Brain microvascular endothelial cell (primary cell): ENCODE measurements around the gene ZNF277.

Experiments used
- DNase-seq: peaks from one replicate; pipeline ENCODE4 v3.0.0-alpha.2; 2020
- H3K27ac ChIP-seq: fragments of 250-450 bp; sonication (Bioruptor Pico); 2 replicates; pipeline ENCODE4 v1.5.1; 2020; ENCODE audit warnings: mild to moderate bottlenecking, moderate library complexity
- H3K27me3 ChIP-seq: fragments of 250-450 bp; sonication (Bioruptor Pico); replicated peaks from 2 replicates; pipeline ENCODE4 v1.5.1; 2020; ENCODE audit warnings: mild to moderate bottlenecking
- H3K36me3 ChIP-seq: fragments of 250-450 bp; sonication (Bioruptor Pico); replicated peaks from 2 replicates; pipeline ENCODE4 v1.5.1; 2020; ENCODE audit warnings: mild to moderate bottlenecking
- H3K4me3 ChIP-seq: 2 replicates; pipeline ENCODE4 v1.5.1; 2011; ENCODE audit warnings: low read depth, mild to moderate bottlenecking, control low read depth, low read length, moderate library complexity
- in situ Hi-C: cut with HindIII; loops from 2 replicates; pipeline ENCODE4 v1.10.0; 2017; ENCODE audit warnings: low sequenced_read_pairs, low pct_ligation_motif_present
- TF ChIP-seq, protein P1 (sequence below): IDR thresholded peaks from 2 replicates; pipeline ENCODE4 v1.5.1; 2011; ENCODE audit warnings: low read depth, mild to moderate bottlenecking, moderate library complexity, low read length, control low read depth, inconsistent platforms; ENCODE audit errors: missing control alignments

Gene ZNF277

DNA sequence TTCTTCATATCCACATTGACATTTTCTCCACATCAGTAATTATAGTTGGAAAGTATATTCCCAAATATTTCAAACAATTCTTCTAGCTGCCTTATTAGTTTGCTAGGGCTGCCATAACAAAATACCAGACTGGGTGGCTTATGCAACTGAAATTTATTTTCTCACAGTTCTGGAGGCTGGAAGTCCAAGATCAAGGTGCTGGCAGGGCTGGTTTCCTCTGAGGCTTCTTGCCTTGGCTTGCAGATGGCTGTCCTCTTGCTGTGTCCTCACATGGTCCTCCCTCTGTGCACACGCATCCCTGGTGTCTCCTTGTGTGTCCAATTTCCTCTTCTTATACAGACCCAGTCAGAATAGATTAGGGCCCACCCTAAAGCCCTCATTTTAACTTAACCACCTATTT, 34.8 kb upstream of the ZNF277 start:
- in situ Hi-C loops = no loop called here
- DNase-seq = no peak
- no peak overlapping the region for H3K4me3 ChIP-seq
- TF ChIP-seq, protein P1, sequence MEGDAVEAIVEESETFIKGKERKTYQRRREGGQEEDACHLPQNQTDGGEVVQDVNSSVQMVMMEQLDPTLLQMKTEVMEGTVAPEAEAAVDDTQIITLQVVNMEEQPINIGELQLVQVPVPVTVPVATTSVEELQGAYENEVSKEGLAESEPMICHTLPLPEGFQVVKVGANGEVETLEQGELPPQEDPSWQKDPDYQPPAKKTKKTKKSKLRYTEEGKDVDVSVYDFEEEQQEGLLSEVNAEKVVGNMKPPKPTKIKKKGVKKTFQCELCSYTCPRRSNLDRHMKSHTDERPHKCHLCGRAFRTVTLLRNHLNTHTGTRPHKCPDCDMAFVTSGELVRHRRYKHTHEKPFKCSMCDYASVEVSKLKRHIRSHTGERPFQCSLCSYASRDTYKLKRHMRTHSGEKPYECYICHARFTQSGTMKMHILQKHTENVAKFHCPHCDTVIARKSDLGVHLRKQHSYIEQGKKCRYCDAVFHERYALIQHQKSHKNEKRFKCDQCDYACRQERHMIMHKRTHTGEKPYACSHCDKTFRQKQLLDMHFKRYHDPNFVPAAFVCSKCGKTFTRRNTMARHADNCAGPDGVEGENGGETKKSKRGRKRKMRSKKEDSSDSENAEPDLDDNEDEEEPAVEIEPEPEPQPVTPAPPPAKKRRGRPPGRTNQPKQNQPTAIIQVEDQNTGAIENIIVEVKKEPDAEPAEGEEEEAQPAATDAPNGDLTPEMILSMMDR = no peak
- no peaks in the 10 kb centered on the region for H3K36me3 ChIP-seq
- no peaks in the 10 kb centered on the region for H3K27me3 ChIP-seq
- no peak overlapping the region for H3K27ac ChIP-seq

DNA sequence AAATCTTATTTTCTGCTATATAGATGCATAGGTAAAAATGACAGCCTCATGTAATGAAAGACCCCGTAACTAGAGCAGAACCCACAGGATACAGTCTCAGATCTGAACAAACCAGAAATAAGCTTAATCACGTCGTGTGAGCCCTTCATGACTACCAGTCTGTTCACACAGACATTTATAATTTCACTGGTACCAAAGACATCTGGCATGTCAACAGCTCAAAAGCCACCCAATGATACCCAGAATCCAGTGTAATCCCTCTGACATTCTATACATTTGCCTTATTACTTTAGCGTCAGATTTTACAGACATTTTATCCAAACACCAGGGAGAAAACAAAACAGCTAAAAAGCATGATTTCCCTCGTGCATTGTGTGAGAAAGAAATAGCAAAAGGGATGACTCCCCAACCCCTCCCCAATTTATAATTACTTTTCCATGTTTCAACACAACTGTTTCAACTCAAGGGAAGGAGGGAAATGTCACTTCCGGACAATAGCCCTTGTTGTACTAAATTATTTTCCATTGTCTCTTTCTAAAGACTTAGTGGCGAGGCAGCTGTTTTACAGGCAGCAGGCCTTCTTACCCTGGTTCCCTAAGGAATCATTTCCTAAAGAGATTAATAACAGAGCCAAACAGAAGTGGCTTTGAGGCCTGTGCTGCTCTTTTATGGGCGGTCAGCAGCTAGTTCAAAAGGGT, 33.5 kb upstream of the ZNF277 start:
- no peak overlapping the region for H3K27ac ChIP-seq
- in situ Hi-C loops = no loop called here
- TF ChIP-seq, protein P1 = no peak

DNA sequence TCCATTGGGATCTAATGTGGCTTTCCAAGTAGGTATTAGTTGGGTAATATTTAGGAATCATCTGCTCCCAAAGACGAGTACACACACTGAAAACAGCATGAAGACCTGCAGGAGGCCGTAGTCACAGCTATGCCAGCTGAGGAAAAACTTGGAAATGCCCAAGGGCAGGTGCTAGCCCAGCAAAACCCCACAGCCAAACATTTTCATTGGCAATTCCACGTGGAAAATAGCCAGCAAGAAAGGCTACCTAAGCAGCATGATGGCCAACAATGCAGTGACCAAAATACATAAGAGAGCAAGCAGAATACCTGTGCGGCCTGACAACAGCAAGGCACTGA, 33.0 kb upstream of the ZNF277 start:
- no peak for DNase-seq
- Histone ChIP-seq H3K36me3 (no peaks in the 10 kb centered on the region), H3K27ac (no peak overlapping the region), H3K27me3 (no peaks in the 10 kb centered on the region), H3K4me3 (no peak overlapping the region)
- in situ Hi-C loops = no loop called here
- TF ChIP-seq, protein P1 = no peak

More for the DNA sequence above, 33.5 kb upstream of the ZNF277 start:
- Histone ChIP-seq H3K36me3 (no peaks in the 10 kb centered on the region), H3K27me3 (no peaks in the 10 kb centered on the region), H3K4me3 (no peak overlapping the region)
- no peak for DNase-seq

DNA sequence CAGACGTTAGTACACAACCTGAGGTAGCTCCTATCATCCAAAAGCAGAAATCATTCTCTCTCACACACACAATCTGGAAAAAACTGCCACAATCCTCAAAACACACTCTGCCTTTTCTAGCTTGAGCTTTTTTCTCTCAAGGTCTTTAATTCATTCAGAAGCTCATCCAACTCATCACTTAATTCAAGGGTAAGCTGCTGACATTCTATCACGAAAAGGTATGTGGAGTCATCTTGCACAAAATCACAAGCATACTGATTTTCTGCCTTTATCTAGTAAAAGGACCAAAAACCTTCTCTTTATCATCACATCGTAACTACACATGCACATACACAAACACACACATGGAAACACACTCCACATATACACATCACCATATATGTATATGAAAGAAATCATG, 32.3 kb upstream of the ZNF277 start:
- Histone ChIP-seq H3K27ac (no peak overlapping the region), H3K4me3 (no peak overlapping the region), H3K27me3 (no peaks in the 10 kb centered on the region), H3K36me3 (no peaks in the 10 kb centered on the region)
- TF ChIP-seq, protein P1 = no peak
- in situ Hi-C loops = no loop called here
- no peak for DNase-seq

DNA sequence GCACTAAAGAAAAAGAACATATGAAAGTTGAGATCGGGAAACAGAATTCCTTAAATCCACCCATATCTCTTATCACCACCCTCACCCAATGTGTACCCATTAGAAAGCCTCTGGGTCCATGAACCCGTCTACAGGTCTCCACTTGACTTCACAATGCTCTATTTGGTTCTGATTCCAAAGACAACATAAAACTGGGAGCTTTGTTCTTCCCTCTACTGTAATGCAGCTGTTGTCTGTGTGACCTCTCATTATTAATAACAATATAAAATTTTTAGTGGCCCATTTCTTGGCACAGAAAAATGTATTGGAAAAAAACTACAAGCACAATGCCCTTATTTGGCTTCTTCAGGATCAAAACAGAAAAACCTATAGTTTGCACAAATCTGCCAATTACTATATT, 30.3 kb upstream of the ZNF277 start:
- H3K27ac ChIP-seq = no peak overlapping the region
- TF ChIP-seq, protein P1 = no peak
- H3K36me3 ChIP-seq = no peaks in the 10 kb centered on the region
- no peaks in the 10 kb centered on the region for H3K27me3 ChIP-seq
- no peak for DNase-seq
- no peak overlapping the region for H3K4me3 ChIP-seq
- in situ Hi-C loops = no loop called here

DNA sequence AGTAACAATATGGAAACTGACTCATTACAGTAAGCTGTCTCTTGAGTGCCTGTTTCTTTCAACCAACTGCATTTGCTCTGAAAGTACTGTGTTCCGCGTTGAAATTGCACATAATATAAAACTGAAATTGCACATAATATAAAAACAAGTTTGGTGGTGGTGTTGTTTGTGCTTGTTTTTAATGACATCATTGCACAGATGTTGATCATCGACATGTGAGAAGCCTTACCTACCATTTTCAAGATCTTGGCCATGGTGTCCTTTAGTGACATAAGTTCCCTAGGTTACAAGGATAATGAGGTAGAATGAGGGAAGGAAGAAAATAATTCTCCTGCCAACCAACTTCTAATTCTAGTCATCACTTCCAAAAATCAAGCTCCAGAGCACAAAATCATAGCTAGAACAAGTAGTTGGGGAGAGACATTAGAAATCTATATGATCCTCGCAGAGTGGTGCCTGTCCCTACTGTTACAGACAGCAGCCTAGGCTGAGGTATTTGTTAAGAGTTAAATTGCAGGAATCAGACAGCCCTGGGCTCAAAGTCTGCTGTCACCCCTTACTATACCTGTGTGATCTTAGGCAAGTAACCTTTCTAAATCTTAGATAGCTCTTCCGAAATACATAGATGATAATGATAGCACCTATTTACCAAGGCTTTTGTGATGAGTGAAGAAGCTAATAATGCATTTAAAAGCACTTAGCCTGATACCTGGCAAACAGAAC, 29.6 kb upstream of the ZNF277 start:
- in situ Hi-C loops = no loop called here
- H3K4me3 ChIP-seq = no peak overlapping the region
- TF ChIP-seq, protein P1 = no peak
- H3K27me3 ChIP-seq = no peaks in the 10 kb centered on the region
- H3K36me3 ChIP-seq = no peaks in the 10 kb centered on the region
- no peak overlapping the region for H3K27ac ChIP-seq
- DNase-seq = no peak
